PC-3 (cell line): ENCODE results near the gene IFITM10.

Experiments used
- EZH2phosphoT487 ChIP-seq: fragments of 300-600 bp; sonication (generic); IDR thresholded peaks from 2 replicates; pipeline ENCODE4 v1.6.1; 2018; ENCODE audit warnings: mild to moderate bottlenecking, antibody characterized with exemption, low read length, borderline replicate concordance
- TF ChIP-seq, protein P1 (sequence below): fragments of 300-600 bp; sonication (generic); conservative IDR thresholded peaks from 2 replicates; pipeline ENCODE4 v1.5.1; 2017; ENCODE audit warnings: antibody characterized with exemption, low read depth, mild to moderate bottlenecking, low read length

DNA sequence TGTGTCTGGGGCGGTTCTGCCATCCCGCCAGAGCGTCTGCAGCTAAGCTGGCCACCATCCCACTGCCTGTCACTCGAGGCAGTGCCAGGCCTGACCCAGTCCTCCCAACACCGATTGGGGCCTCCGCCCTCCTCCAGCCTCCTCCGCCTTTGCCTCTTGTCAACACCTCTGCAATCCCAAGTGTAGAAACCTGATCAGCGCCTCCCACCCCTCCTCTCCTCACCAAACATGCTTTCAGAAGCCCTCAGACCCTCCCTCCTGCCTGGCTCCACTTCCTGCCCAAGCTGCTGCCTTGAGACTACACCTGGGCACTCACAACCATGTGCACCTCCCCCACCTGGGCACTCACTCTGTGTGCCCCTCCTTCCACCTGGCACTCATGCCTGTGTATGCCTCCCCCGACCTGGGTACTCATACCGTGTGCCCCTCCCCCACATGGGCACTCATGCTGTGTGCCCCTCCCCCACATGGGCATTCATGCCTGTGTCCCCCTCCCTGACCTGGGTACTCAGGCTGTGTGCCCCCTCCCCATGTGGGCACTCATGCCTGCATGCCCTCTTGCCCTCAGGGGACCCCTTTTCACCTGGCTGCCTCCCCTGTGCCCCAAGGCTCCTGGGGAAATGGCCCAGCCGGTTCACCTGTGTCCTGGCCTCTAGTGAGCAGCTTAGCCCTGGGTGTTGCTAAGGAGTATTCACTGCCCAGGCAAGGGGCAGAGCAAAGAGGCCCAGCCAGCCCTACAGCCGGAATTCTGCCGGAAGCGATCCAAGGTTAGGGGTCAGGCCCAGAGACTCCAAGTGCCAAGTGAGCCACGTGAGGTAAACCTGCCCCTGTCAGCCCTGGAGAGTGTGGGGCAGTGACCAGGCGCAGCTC is 5.5 kb upstream of the IFITM10 start:
- TF ChIP-seq, protein P1, sequence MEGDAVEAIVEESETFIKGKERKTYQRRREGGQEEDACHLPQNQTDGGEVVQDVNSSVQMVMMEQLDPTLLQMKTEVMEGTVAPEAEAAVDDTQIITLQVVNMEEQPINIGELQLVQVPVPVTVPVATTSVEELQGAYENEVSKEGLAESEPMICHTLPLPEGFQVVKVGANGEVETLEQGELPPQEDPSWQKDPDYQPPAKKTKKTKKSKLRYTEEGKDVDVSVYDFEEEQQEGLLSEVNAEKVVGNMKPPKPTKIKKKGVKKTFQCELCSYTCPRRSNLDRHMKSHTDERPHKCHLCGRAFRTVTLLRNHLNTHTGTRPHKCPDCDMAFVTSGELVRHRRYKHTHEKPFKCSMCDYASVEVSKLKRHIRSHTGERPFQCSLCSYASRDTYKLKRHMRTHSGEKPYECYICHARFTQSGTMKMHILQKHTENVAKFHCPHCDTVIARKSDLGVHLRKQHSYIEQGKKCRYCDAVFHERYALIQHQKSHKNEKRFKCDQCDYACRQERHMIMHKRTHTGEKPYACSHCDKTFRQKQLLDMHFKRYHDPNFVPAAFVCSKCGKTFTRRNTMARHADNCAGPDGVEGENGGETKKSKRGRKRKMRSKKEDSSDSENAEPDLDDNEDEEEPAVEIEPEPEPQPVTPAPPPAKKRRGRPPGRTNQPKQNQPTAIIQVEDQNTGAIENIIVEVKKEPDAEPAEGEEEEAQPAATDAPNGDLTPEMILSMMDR = no peak
- no peak for TF ChIP-seq EZH2phosphoT487
